ENCODE data around the gene HSPA14.
"Not testable (repeated sequence)": the region's sequence is repeated elsewhere in the genome, so short reads cannot be mapped to it uniquely, and the experiment has no call there.

The HSPA14 gene

GRCh38 chr10:14880229-14880628 lies 42.1 kb downstream of the HSPA14 start:
- DNase-seq (ENCODE audit: low read depth, low spot score), result no peak

GRCh38 chr10:14884082-14884481 lies 46.0 kb downstream of the HSPA14 start:
- no peak for DNase-seq (ENCODE audit: low read depth, low spot score)

DNA sequence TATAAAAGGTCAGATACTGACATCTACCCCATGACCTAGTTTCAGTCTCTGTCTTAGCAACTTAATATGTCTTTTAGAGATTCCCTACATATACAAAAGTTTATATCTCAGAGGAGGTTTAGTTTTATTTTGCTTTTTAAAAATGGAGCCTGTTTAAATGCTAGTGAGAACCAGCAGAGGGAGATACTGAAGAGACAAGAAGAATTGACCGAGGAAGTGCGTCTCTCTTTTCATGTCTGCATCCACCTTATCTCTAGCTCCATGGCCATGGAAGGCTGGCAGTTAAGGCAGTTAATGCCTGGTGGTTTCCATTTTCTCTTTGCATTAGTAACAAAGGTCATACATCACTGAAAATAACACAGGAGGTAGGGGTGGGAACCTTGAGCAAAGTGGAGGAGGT lies 51.2 kb downstream of the HSPA14 start:
- DNase-seq (ENCODE audit: low read depth, low spot score), result no peak

DNA sequence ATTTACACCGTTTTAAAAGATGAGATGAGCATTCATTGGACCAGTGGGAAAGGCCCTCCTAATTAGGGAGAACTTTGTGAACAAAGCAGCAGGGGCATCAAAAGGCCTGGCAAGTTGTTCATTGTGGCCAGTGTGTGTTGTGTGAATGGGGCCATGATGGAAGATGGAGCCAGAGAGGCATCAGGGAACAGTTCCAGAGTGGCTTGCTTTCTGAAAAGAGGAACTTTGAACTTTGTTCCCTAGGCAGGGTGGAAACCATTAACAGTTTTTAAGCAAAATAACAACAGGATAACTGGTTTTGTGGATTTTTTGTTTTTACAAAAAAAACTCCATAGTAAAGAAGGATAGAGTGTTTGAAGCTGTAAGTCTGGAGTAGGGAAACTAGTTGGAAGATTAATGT lies 53.0 kb downstream of the HSPA14 start:
- DNase-seq (ENCODE audit: low read depth, low spot score), result no peak

GRCh38 chr10:14904316-14904732 lies 66.2 kb downstream of the HSPA14 start:
- no peak for DNase-seq (ENCODE audit: low read depth, low spot score)

DNA sequence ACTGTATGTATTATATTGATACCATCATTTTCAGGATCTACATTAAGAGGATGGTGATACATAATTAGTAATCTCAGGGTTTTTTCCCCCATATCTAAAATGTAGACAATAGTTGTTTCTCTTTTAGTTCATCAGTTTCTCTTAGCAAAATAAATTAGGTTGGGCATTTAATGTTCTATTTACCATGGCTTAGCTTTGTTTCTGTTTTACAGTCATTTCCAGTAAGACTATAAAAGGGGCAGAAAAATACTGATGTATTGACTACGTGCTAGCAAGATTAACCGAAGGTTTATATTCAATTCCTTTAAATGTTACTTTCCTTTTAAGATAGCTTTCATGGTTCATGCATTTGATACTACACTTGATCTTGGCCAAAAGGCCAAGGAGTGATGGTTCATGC lies 66.8 kb downstream of the HSPA14 start:
- no peak for DNase-seq (ENCODE audit: low read depth, low spot score)

DNA sequence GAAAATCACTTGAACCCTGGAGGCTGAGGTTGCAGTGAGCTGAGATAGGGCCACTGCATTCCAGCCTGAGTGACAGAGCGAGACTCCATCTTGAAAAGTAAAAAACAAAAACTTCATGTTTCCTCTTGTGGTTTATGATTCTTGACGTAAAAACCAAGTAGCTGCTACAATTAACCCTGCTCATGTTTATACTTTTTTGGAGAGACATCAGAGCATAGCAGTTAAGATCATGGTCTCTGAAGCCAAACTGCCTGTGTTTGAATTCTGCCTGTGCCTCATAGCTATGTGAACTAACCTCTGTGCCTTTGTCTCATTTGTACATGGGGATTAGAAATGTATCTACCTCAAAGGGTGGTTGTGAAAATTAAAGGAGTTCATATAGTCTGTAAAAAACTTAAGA lies 67.8 kb downstream of the HSPA14 start:
- DNase-seq (ENCODE audit: low read depth, low spot score), result no peak

DNA sequence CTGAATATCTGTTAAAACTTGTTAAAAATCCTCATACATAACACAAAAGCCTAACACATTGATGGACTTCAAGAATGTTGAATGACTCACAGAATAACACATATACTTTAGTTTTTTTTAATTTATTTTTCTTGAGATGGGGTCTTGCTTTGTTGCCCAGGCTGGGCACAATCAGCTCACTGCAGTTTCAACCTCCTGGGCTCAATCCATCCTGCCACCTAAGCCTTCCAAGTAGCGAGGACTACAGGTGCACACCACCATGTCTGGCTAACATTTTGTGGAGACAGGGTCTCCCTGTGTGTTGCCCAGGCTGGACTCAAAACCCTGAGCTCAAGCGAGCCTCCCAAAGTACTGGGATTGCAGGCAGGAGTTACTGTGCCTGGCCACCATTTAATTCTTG lies 68.7 kb downstream of the HSPA14 start:
- DNase-seq (ENCODE audit: low read depth, low spot score), result no peak

DNA sequence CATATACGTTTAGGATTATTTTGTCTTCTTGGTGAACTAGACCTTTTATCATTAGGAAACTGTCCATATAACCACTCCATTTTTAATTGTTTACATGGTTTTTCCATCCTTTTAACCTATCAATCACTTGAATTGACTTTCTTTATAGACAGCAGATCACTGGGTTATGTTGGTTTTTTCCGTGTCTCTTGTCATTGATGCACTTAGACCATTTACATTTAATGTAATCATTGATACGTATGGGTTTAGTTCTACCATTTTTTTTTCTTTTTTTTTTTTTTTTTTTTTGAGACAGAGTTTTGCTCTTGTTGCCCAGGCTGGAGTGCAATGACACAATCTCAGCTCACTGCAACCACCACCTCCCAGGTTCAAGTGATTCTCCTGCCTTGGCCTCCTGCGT lies 69.5 kb downstream of the HSPA14 start:
- not testable (repeated sequence) for DNase-seq (ENCODE audit: low read depth, low spot score)

DNA sequence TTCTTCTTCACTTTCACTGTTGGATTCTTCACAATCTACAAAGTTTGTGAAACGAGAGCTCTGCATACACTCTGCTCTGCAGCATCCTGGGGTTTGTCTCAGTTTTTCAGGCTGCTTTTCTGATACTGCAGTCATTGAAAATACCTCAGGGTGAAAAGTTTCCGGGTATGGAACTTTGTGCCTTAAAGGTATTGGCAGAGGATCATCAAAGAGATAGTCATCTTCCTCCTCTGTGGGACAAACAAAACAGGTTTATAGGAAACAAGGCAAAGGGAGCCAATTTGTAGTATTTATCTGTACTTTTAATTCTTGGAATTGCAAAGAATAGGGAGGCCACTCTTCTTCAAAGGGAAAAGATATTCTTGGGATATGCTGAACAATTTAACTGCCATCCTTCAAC lies 71.0 kb downstream of the HSPA14 start:
- no peak for DNase-seq (ENCODE audit: low read depth, low spot score)

DNA sequence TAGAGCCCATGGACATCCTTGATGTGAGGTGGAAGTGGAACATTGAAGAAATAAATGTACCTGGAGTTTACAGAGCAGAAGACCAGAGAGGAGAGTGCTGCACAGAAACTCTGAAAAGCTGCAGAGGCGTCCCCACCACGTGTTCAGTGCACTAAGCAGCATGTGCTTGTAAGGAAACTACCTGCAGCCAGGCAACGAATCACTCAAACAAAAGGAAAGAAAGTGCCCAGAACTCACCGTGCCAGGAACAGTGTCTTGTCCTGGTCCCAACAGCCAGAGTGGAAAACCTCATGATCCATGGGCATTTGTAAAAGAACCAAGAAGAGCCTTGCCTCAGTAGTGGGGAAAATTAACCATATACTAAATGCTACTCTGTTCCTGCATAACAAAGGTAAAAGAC lies 72.8 kb downstream of the HSPA14 start:
- no peak for DNase-seq (ENCODE audit: low read depth, low spot score)

DNA sequence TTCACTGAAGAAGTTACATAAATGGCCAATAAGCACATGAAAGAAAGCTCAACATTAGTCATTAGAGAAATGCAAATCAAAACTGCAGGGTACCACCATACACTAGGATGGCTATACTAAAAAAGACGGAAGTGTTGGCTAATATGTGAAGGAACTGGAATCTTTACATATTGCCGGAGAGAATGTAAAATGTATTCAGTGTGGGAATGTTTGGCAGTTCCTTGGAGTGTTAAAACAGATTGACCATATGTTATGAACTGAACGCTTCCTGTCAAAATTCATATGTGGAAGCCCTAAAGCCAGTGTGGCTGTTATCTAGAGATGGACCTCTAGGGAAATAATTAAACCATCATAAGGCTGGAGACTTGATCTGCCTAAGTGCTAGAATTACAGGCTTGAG lies 73.7 kb downstream of the HSPA14 start:
- no peak for DNase-seq (ENCODE audit: low read depth, low spot score)

DNA sequence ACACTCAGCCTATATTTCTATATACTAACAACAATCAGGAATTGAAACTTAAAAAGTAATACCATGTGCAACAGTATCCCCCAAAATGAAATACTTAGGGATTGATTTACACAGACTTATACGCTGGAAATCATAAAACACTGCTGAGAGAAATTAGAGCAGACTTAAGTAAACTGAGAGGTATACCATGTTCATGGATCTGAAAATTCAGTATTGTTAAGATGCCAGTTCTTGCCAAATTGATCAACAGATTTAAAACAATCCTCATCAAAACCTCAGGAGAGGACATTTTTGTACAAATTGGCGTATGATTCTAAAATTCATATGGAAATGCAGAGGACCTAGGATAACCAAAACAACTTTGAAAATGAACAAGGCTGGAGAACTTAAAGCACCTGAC lies 78.5 kb downstream of the HSPA14 start:
- DNase-seq (ENCODE audit: low read depth, low spot score), result no peak

DNA sequence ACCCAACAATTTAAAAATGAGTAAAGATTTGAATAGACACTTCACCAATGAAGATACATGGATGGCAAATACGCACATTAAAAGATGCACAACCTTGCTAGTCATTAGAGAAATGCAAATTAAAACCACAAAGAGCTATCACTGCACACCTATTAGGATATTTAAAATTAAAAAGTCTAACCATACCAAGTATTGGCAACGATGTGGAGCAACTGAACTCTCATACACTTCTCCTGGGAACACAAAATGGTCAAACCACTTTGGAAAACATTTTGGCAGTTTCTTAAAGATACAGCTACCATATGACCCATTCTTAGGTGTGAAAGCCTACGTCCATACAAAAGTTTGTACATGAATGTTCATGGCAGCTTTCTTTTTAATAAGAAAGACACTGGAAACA lies 79.7 kb downstream of the HSPA14 start:
- DNase-seq (ENCODE audit: low read depth, low spot score), result no peak

- no peak for DNase-seq (ENCODE audit: low read depth, low spot score)
Measured at GRCh38 chr10:14918964-14919363, 80.9 kb downstream of the HSPA14 start.
